Measurements from ENCODE around the gene SMURF1. TPM values are rescaled to one million over a fixed set of nuclear protein-coding genes. Genes with fewer than 3 reads are reported as not detected.

Gene SMURF1
- total RNA-seq, 6 experiments from 2014 or later, result 8.8 to 14.1 (median 10.9) TPM

GRCh38 chr7:98981701-98982100, 162.2 kb downstream of the SMURF1 start:
- no peak for DNase-seq
- TF ChIP-seq CTCF (IDR thresholded peaks at IDR 0.05) (no peak), POLR2A (IDR thresholded peaks at IDR 0.05) (no peak)
- intact Hi-C loops (cut with DNase I), result no loop called here
- peak in 1 of 4 donors; percentile 34 for ATAC-seq
- H3K36me3 ChIP-seq, result peaks cover 0 to 94% (median 26%) of the 10 kb centered on the region in 4 donors
- no peaks in the 10 kb centered on the region for H3K9me3 ChIP-seq
- no peaks in the 10 kb centered on the region for H3K4me1 ChIP-seq
- no peak overlapping the region for H3K27ac ChIP-seq
- H3K4me3 ChIP-seq, result no peak overlapping the region
- no peaks in the 10 kb centered on the region for H3K27me3 ChIP-seq
- 84% methylated on average over 8 of the region's 23 CpGs for WGBS (ENCODE audit: insufficient coverage, low coverage, low lambda C conversion rate, missing lambda C conversion rate)

- Histone ChIP-seq H3K4me3 (no peak overlapping the region), H3K27ac (no peak overlapping the region), H3K36me3 (peaks cover 0 to 93% (median 25%) of the 10 kb centered on the region in 4 donors), H3K9me3 (no peaks in the 10 kb centered on the region), H3K27me3 (no peaks in the 10 kb centered on the region), H3K4me1 (no peaks in the 10 kb centered on the region)
- TF ChIP-seq CTCF (IDR thresholded peaks at IDR 0.05) (no peak), POLR2A (IDR thresholded peaks at IDR 0.05) (no peak)
- ATAC-seq (no peak), DNase-seq (no peak)
- intact Hi-C loops (cut with DNase I), result no loop called here
- WGBS (ENCODE audit: insufficient coverage, low coverage, low lambda C conversion rate, missing lambda C conversion rate), result no CpG with 5 or more reads among the region's 9 CpGs
Observed at GRCh38 chr7:98978672-98979071, 165.2 kb downstream of the SMURF1 start.

Other genes with a start within 250 kb of the SMURF1 start
- gene KPNA7, start 64.0 kb upstream of the SMURF1 start, total RNA-seq, result under 1 TPM in 4 of 6 experiments, not detected in 2; 0.18 to 0.44 (median 0.35) TPM
- not detected for gene MYH16, start 128.7 kb upstream of the SMURF1 start, total RNA-seq
- 10 to 100 TPM; 50.0 to 78.0 (median 63.4) TPM for gene ARPC1A, start 181.8 kb upstream of the SMURF1 start, total RNA-seq
- gene ARPC1B, start 230.6 kb upstream of the SMURF1 start, total RNA-seq, result 100 to 1,000 TPM in 2 of 6 experiments, 10 to 100 TPM in 4; 24.4 to 197 (median 52.7) TPM